Epithelial cell of umbilical artery (primary cell): Measurements from ENCODE around the gene LRRC36. TPM values are rescaled to one million over a fixed set of nuclear protein-coding genes. Genes with fewer than 3 reads are reported as not detected.

Experiments
- total RNA-seq: library from RNA; depleted of rRNA; stranded (reverse); fragments of >200 nt; gene quantifications from 2 replicates; pipeline ENCODE4 v1.2.3, GENCODE V29; 2014

Gene LRRC36
- 0.61 and 2.3 TPM in 2 replicates for total RNA-seq

GRCh38 chr16:67326472-67327309, at the start of gene LRRC36, which contains the start of gene KCTD19:
Gene LRRC36, plus strand, starts transcription at chr16:67326815. Its CDS starts 48 bp downstream, at chr16:67326863.
Gene KCTD19, minus strand, starts transcription at chr16:67326741. Its CDS starts 34 bp downstream, at chr16:67326707.

DNA sequence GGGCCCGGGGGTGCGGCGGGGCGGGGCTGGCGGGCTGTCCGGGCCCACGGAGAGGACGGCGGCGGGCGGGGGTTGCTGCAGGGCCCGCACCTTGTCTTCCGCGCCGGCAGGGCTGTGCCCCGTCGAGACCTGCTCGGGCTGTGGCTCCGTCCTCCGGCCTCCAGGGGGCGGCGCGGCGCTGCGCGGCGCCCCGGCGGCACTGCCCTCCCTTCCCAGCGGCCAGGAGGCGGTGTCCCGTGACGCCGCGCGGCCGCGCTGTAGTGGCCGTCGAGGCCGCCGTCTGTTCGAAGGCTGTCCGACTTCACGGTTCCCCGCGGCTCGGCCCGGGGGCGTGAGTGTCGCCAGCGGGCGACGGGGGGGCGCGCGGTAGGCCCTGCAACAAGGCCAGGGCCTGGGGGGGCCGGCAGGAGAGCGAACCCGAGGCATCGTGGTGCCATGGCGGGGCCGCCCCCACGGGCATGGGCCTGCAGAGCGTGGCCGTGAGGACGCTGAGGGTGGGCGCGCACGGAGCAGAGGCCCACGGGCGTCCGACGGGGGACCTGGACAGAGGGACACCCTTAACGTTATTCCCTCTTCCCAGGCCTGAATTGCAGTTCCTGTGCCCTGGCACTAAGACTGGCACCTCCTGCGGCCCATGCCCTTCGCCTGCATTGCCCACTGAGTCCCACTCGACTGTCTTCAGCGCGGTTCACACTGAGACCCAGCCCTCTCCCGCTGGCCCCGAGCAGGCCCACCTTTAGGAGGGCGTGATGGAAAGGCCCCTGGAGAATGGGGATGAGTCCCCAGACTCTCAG, 47.1 kb upstream of the LRRC36 start, which contains the start of gene PLEKHG4:
Gene PLEKHG4 (plus strand): TSS at position 237 of the 794 bp plus-strand sequence. CDS start 513 bp downstream, at position 750.

DNA sequence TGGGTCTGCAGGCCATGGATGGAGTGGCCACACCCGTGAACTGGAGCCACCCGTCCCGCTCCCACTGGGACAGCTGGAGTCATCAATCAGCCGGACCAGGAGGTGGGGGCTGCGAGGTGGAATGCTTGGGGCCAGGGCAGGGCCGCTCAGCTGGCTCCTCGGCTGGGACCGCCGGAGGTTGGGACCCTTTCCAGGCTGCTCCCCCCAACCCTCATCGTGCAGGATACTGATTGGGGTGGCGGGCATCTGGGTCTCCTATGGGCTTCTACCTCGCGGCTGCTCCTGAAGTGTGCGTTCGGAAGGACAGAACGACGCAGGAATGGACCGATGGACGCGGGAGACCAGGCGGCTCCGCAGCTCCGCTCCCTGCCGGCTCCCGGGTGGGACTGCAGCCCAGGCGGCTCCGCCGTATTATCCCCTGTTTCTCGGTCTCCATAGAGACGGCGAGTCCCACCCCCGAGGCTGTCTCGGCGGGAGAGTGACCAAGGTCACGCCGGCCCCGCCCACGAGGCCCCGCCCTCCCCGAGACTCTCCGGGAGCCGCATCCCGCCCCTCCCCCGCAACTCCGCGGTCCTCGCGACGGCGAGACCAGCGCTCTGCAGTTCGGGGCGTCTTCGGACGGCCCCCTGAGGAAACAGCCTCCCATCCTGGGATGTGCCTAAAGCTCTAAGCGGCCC, 66.6 kb downstream of the LRRC36 start, which contains the start of gene TPPP3:
Gene TPPP3 (minus strand): TSS at position 388 of the 677 bp plus-strand sequence. CDS start 2,387 bp downstream, outside the sequence.

GRCh38 chr16:67415872-67416793, 89.5 kb downstream of the LRRC36 start, which contains the start of gene ZDHHC1:
Gene ZDHHC1, minus strand, starts transcription at chr16:67416477. Its CDS starts 8,702 bp downstream, at chr16:67407775.

DNA sequence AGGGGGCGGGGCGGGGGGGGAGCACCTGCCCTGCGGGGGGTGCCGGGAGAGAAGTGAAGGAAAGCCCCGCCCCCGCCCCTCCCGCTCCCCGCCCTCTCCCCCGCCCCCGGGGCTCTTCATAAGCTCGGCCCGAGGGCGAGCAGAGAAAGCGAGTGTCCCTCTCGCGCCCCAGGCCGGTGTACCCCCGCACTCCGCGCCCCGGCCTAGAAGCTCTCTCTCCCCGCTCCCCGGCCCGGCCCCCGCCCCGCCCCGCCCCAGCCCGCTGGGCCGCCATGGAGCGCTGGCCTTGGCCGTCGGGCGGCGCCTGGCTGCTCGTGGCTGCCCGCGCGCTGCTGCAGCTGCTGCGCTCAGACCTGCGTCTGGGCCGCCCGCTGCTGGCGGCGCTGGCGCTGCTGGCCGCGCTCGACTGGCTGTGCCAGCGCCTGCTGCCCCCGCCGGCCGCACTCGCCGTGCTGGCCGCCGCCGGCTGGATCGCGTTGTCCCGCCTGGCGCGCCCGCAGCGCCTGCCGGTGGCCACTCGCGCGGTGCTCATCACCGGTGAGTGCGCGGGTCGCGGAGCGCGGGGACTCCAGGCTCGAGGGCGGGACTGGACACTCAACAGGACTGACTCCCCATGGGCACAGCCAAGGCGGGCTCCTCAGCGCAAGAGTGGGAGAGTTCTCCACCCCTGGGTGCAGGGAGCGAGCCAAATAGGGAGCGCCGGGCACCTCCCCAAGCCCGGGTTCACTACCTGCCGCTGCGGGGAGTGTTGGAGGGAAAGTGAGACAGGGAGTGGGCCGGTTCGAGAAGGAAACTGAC, 104.6 kb downstream of the LRRC36 start, which contains the start of gene HSD11B2:
Gene HSD11B2 (plus strand): TSS at position 145 of the 798 bp plus-strand sequence. CDS start 128 bp downstream, at position 273.

Other genes with a start within 250 kb of the LRRC36 start
- 7.8 and 10.8 TPM in 2 replicates for gene PHAF1, start 216.9 kb upstream of the LRRC36 start, total RNA-seq
- gene B3GNT9, start 175.8 kb upstream of the LRRC36 start, total RNA-seq: 1.6 and 4.0 TPM in 2 replicates
- 22.3 and 23.7 TPM in 2 replicates for gene TRADD, start 166.9 kb upstream of the LRRC36 start, total RNA-seq
- gene FBXL8, start 166.9 kb upstream of the LRRC36 start, total RNA-seq: 2.3 and 5.8 TPM in 2 replicates
- 0.32 and 0.61 TPM in 2 replicates for gene HSF4, start 162.1 kb upstream of the LRRC36 start, total RNA-seq
- 7.3 and 12.3 TPM in 2 replicates for gene NOL3, start 156.3 kb upstream of the LRRC36 start, total RNA-seq
- gene MATCAP1, start 142.9 kb upstream of the LRRC36 start, total RNA-seq: 11.7 and 13.4 TPM in 2 replicates
- gene EXOC3L1, start 136.7 kb upstream of the LRRC36 start, total RNA-seq: 8.8 and 29.9 TPM in 2 replicates
- 83.8 and 94.1 TPM in 2 replicates for gene E2F4, start 134.7 kb upstream of the LRRC36 start, total RNA-seq
- 1.3 and 1.5 TPM in 2 replicates for gene ELMO3, start 127.7 kb upstream of the LRRC36 start, total RNA-seq
- 36.1 and 47.1 TPM in 2 replicates for gene TMEM208, start 99.7 kb upstream of the LRRC36 start, total RNA-seq
- gene FHOD1, start 79.3 kb upstream of the LRRC36 start, total RNA-seq: 19.3 and 22.7 TPM in 2 replicates
- gene SLC9A5, start 77.8 kb upstream of the LRRC36 start, total RNA-seq: 0.30 and 0.97 TPM in 2 replicates
- 17.5 and 41.0 TPM in 2 replicates for gene PLEKHG4, start 47.3 kb upstream of the LRRC36 start, total RNA-seq
- gene KCTD19, start 74 bp upstream of the LRRC36 start, total RNA-seq: 0.61 TPM in 1 of 2 replicates, not detected in the other
- gene TPPP3, start 66.7 kb downstream of the LRRC36 start, total RNA-seq: 0.15 and 1.9 TPM in 2 replicates
- gene ZDHHC1, start 89.7 kb downstream of the LRRC36 start, total RNA-seq: 4.0 and 7.8 TPM in 2 replicates
- gene HSD11B2, start 104.3 kb downstream of the LRRC36 start, total RNA-seq: 0.65 TPM in 1 of 2 replicates, not detected in the other
- 90.6 and 105 TPM in 2 replicates for gene ATP6V0D1, start 154.3 kb downstream of the LRRC36 start, total RNA-seq
- gene AGRP, start 156.7 kb downstream of the LRRC36 start, total RNA-seq: not detected in 2 replicates
- 48.7 and 49.7 TPM in 2 replicates for gene RIPOR1, start 202.0 kb downstream of the LRRC36 start, total RNA-seq
- gene CTCF, start 235.7 kb downstream of the LRRC36 start, total RNA-seq: 22.4 and 26.6 TPM in 2 replicates